HCT116 (cell line): ENCODE results near the gene NCAPD3. TPM values are rescaled to one million over a fixed set of nuclear protein-coding genes. Genes with fewer than 3 reads are reported as not detected.

Experiments
- ATAC-seq: fragments of 200-7000 bp; cut with Tn5 transposase; 2 replicates; pipeline ENCODE4 v1.9.1; 2020; ENCODE audit warnings: mild to moderate bottlenecking, moderate library complexity
- BruUV-seq: library from RNA; stranded (reverse); fragments of 400-500 nt; replicated peaks from 2 replicates; lab custom pipeline; 2021; lab: Mats Ljungman, UMichigan
- CTCF ChIA-PET: fragments of 300-600 bp; sonication (Branson Sonifier 250); formaldehyde crosslinking; loops from one replicate; lab custom pipeline; 2021; ENCODE audit warnings: antibody characterized with exemption; lab: Charles Lee
- POLR2A ChIA-PET: fragments of 300-600, 350-600 bp; sonication (Branson Sonifier 250); formaldehyde crosslinking; loops from one replicate; lab custom pipeline; 2021; ENCODE audit warnings: antibody characterized with exemption; lab: Charles Lee
- RAD21 ChIA-PET, 2 experiments: fragments of 300-600 bp; sonication (Branson Sonifier 250); formaldehyde crosslinking; loops; one replicate each; lab custom pipeline; 2023; ENCODE audit warnings: low total read pairs in 2 of 2; ENCODE audit not compliant: uncharacterized antibody in 2 of 2, unreplicated experiment in 2 of 2, low non-redundant PET in 1 of 2; lab: Charles Lee
- DNase-seq: peaks from one replicate; pipeline ENCODE4 v3.0.0-alpha.2; 2010; ENCODE audit warnings: low read depth, low spot score
- H2AFZ ChIP-seq: fragments of 200-600 bp; shearing (Covaris generic), sonication (generic); 2 replicates; pipeline ENCODE4 v1.6.1; 2017; ENCODE audit warnings: low read depth, mixed run types, mixed read lengths, antibody characterized with exemption, low read length; ENCODE audit not compliant: poor library complexity, severe bottlenecking
- H3K27ac ChIP-seq: 2 replicates; pipeline ENCODE4 v1.5.1; 2012; ENCODE audit warnings: low read depth, low read length
- H3K27me3 ChIP-seq: fragments of 200-600 bp; sonication (generic); 2 replicates; pipeline ENCODE4 v1.6.1; 2016; ENCODE audit warnings: mixed run types, low read length, mixed read lengths; ENCODE audit not compliant: insufficient read depth
- H3K36me3 ChIP-seq, 2 experiments: fragments of 200-500 bp in 1 of 2; fragments of 200-600 bp in 1 of 2; sonication (Bioruptor generic) in 1 of 2; sonication (generic) in 1 of 2; 2 replicates each; pipeline versions ENCODE4 v1.5.1 to v1.6.1; 2014 to 2016; ENCODE audit warnings: low read length in 2 of 2, inconsistent platforms in 1 of 2, mixed read lengths in 1 of 2, mixed run types in 1 of 2; ENCODE audit not compliant: insufficient read depth in 2 of 2, control insufficient read depth in 1 of 2
- H3K4me1 ChIP-seq, 2 experiments: fragments of 200-600 bp in 1 of 2; sonication (generic) in 1 of 2; 2 replicates each; pipeline versions ENCODE4 v1.5.1 to v1.6.1; 2012 to 2017; ENCODE audit warnings: low read length in 2 of 2, inconsistent platforms in 1 of 2, mild to moderate bottlenecking in 1 of 2, mixed read lengths in 1 of 2, mixed run types in 1 of 2, moderate library complexity in 1 of 2; ENCODE audit not compliant: insufficient read depth in 2 of 2, control insufficient read depth in 1 of 2
- H3K4me2 ChIP-seq: fragments of 200-600 bp; sonication (generic); 2 replicates; pipeline ENCODE4 v1.6.1; 2017; ENCODE audit warnings: mixed run types, low read length, mixed read lengths
- H3K4me3 ChIP-seq, 2 experiments: fragments of 200-600 bp in 1 of 2; sonication (generic) in 1 of 2; replicated peaks in 1 of 2; 2 replicates each; pipeline ENCODE4 v1.5.1; 2011 to 2016; ENCODE audit warnings: low read length in 2 of 2, control low read depth in 1 of 2, low read depth in 1 of 2, mild to moderate bottlenecking in 1 of 2, mixed read lengths in 1 of 2, mixed run types in 1 of 2
- H3K79me2 ChIP-seq: fragments of 200-600 bp; sonication (generic); 2 replicates; pipeline ENCODE4 v1.6.1; 2017; ENCODE audit warnings: mild to moderate bottlenecking, mixed run types, low read length, moderate library complexity, mixed read lengths; ENCODE audit not compliant: insufficient read depth
- H3K9ac ChIP-seq: fragments of 200-600 bp; sonication (generic); 2 replicates; pipeline ENCODE4 v1.6.1; 2016; ENCODE audit warnings: low read length, mixed read lengths
- H3K9me2 ChIP-seq: fragments of 200-600 bp; sonication (generic), shearing (Covaris generic); 2 replicates; pipeline ENCODE4 v1.6.1; 2017; ENCODE audit warnings: mixed run types, mild to moderate bottlenecking, moderate library complexity; ENCODE audit not compliant: insufficient read depth
- H3K9me3 ChIP-seq, 2 experiments: fragments of 200-500 bp in 1 of 2; fragments of 200-600 bp in 1 of 2; sonication (Bioruptor generic) in 1 of 2; sonication (generic) in 1 of 2; 2 replicates each; pipeline ENCODE4 v1.6.1; 2014 to 2017; ENCODE audit warnings: low read length in 2 of 2, mixed read lengths in 2 of 2, inconsistent platforms in 1 of 2, low read depth in 1 of 2, mild to moderate bottlenecking in 1 of 2, mixed run types in 1 of 2, moderate library complexity in 1 of 2; ENCODE audit not compliant: control insufficient read depth in 1 of 2, insufficient read depth in 1 of 2
- H4K20me1 ChIP-seq: fragments of 200-600 bp; sonication (generic), shearing (Covaris generic); 2 replicates; pipeline ENCODE4 v1.6.1; 2017; ENCODE audit warnings: mixed run types, mild to moderate bottlenecking, moderate library complexity; ENCODE audit not compliant: insufficient read depth
- ATF3 ChIP-seq: IDR thresholded peaks from 2 replicates; pipeline ENCODE4 v1.6.1; 2012
- CEBPB ChIP-seq: IDR thresholded peaks from 2 replicates; pipeline ENCODE4 v1.6.1; 2012; ENCODE audit warnings: low read depth
- EGR1 ChIP-seq: IDR thresholded peaks from 2 replicates; pipeline ENCODE4 v1.6.1; 2012; ENCODE audit warnings: low read depth
- ELF1 ChIP-seq: IDR thresholded peaks from 2 replicates; pipeline ENCODE4 v1.6.1; 2012; ENCODE audit warnings: low read depth, borderline replicate concordance
- EZH2 ChIP-seq: fragments of 200-600 bp; sonication (generic); IDR thresholded peaks from 2 replicates; pipeline ENCODE4 v1.6.1; 2017; ENCODE audit warnings: antibody characterized with exemption, mixed run types
- EZH2phosphoT487 ChIP-seq: fragments of 200-600 bp; IDR thresholded peaks from 2 replicates; pipeline ENCODE4 v1.6.1; 2018; ENCODE audit warnings: antibody characterized with exemption, borderline replicate concordance
- FOSL1 ChIP-seq: IDR thresholded peaks from 2 replicates; pipeline ENCODE4 v1.6.1; 2012; ENCODE audit warnings: low read depth
- JUND ChIP-seq: IDR thresholded peaks from 2 replicates; pipeline ENCODE4 v1.6.1; 2012
- MAX ChIP-seq: IDR thresholded peaks from 2 replicates; pipeline ENCODE4 v1.6.1; 2012
- POLR2A ChIP-seq: IDR thresholded peaks from 2 replicates; pipeline ENCODE4 v1.7.0; 2011; ENCODE audit warnings: borderline replicate concordance; ENCODE audit not compliant: insufficient read depth, insufficient read length; ENCODE audit errors: extremely low read depth
- POLR2AphosphoS5 ChIP-seq: IDR thresholded peaks from 2 replicates; pipeline ENCODE4 v1.6.1; 2011; ENCODE audit warnings: mild to moderate bottlenecking, low read depth, low read length, moderate library complexity
- REST ChIP-seq: IDR thresholded peaks from 2 replicates; pipeline ENCODE4 v1.6.1; 2012; ENCODE audit warnings: low read depth
- TCF7L2 ChIP-seq: IDR thresholded peaks from 2 replicates; pipeline ENCODE4 v1.7.0; 2011; ENCODE audit warnings: borderline replicate concordance, inconsistent platforms; ENCODE audit not compliant: insufficient read depth, insufficient read length; ENCODE audit errors: extremely low read depth
- YY1 ChIP-seq: IDR thresholded peaks from 2 replicates; pipeline ENCODE4 v1.6.1; 2011; ENCODE audit warnings: low read length, low read depth, moderate library complexity, mild to moderate bottlenecking; ENCODE audit not compliant: insufficient replicate concordance; ENCODE audit errors: extremely low read depth
- ZFX ChIP-seq: fragments of 450-650 bp; IDR thresholded peaks from 2 replicates; pipeline ENCODE4 v1.6.1; 2017
- intact Hi-C: fragments of 100-400 bp; cut with micrococcal nuclease; formaldehyde crosslinking; loops from 2 replicates; pipeline ENCODE4 v1.10.0; 2022
- total RNA-seq: library from RNA; stranded (reverse); gene quantifications from one replicate; pipeline ENCODE4 v1.2.1, GENCODE V29; 2021; ENCODE audit not compliant: unreplicated experiment

Gene NCAPD3
- total RNA-seq, 1 experiment from 2014 or later, result 71.0 TPM

- no peak for TF ChIP-seq REST
- TF ChIP-seq ELF1, result no peak
- TF ChIP-seq YY1, result no peak
- no peak for TF ChIP-seq MAX
- TF ChIP-seq EZH2phosphoT487, result no peak
Measured at GRCh38 chr11:134236834-134237556, 13.2 kb upstream of the NCAPD3 start (continued).

GRCh38 chr11:134235399-134235798 is 11.6 kb upstream of the NCAPD3 start:
- no peak for ATAC-seq
- intact Hi-C loops, result loop anchor here (5.0 kb wide), 1 partner anchor 48 kb away; no protein-coding TSS in a partner anchor
- no peaks in the 10 kb centered on the region for H4K20me1 ChIP-seq
- H3K27ac ChIP-seq, result no peak overlapping the region
- peaks cover 3 to 12% of the 10 kb centered on the region in 2 experiments; a peak in 1 of 4 replicates for H3K36me3 ChIP-seq
- no peak overlapping the region for H3K4me3 ChIP-seq
- BruUV-seq, result no TSS peak
- no peak for TF ChIP-seq ZFX
- no peak for TF ChIP-seq CEBPB
- TF ChIP-seq YY1, result no peak
- no peak for TF ChIP-seq ATF3
- no peak for TF ChIP-seq MAX
- TF ChIP-seq TCF7L2, result no peak
- no peak for TF ChIP-seq POLR2AphosphoS5
- no peak for TF ChIP-seq EGR1
- no peak for TF ChIP-seq JUND
- TF ChIP-seq EZH2, result no peak
- TF ChIP-seq FOSL1, result no peak
- TF ChIP-seq EZH2phosphoT487, result no peak
- no peak for TF ChIP-seq ELF1
- TF ChIP-seq POLR2A, result no peak
- no peak overlapping the region for H3K9ac ChIP-seq
- RAD21 ChIA-PET, result no interaction called here
- H2AFZ ChIP-seq, result no peak overlapping the region
- no peaks in the 10 kb centered on the region for H3K9me3 ChIP-seq
- no peaks in the 10 kb centered on the region for H3K4me1 ChIP-seq
- peaks cover 15% of the 10 kb centered on the region; the same call in 1 of the 2 replicates for H3K79me2 ChIP-seq
- H3K9me2 ChIP-seq, result no peaks in the 10 kb centered on the region
- POLR2A ChIA-PET, result no interaction called here
- CTCF ChIA-PET, result no interaction called here
- no peak overlapping the region for H3K4me2 ChIP-seq
- no peak for DNase-seq
- H3K27me3 ChIP-seq, result no peaks in the 10 kb centered on the region
